Muscle layer of duodenum (tissue), 2 donors: ENCODE results near the gene UNKL.
A peak's percentile ranks its signal among the peaks of the same experiment; 100 is the strongest.

Source experiments
- H3K27ac ChIP-seq: one replicate; pipeline ENCODE4 v1.7.0; 2013; ENCODE audit warnings: mild to moderate bottlenecking, low read length
- H3K27me3 ChIP-seq: one replicate; pipeline ENCODE4 v1.7.0; 2013; ENCODE audit warnings: low read depth, mild to moderate bottlenecking, control low read depth, low read length
- H3K36me3 ChIP-seq, 2 donors: one replicate each; pipeline ENCODE4 v1.7.0; 2013; ENCODE audit warnings: low read length in 2 of 2, control low read depth in 1 of 2, mild to moderate bottlenecking in 1 of 2; ENCODE audit not compliant: insufficient read depth in 2 of 2, control insufficient read depth in 1 of 2
- H3K4me1 ChIP-seq, 2 donors: one replicate each; pipeline ENCODE4 v1.7.0; 2013; ENCODE audit warnings: low read length in 2 of 2, mild to moderate bottlenecking in 2 of 2, control low read depth in 1 of 2, moderate library complexity in 1 of 2; ENCODE audit not compliant: insufficient read depth in 2 of 2, control insufficient read depth in 1 of 2
- H3K4me3 ChIP-seq, 2 donors: one replicate each; pipeline ENCODE4 v1.7.0; 2013; ENCODE audit warnings: low read length in 2 of 2, low read depth in 1 of 2, mild to moderate bottlenecking in 1 of 2
- H3K9me3 ChIP-seq, 2 donors: one replicate each; pipeline ENCODE4 v1.7.0; 2013; ENCODE audit warnings: low read length in 2 of 2, control low read depth in 1 of 2, mild to moderate bottlenecking in 1 of 2; ENCODE audit not compliant: control insufficient read depth in 1 of 2
- donor health status: healthy.

UNKL gene

GRCh38 chr16:1335996-1336395 is 78.5 kb downstream of the UNKL start:
- no peaks in the 10 kb centered on the region for H3K9me3 ChIP-seq
- H3K27ac ChIP-seq = no peak overlapping the region
- peaks cover 33% of the 10 kb centered on the region for H3K27me3 ChIP-seq
- H3K4me3 ChIP-seq = no peak overlapping the region
- no peaks in the 10 kb centered on the region for H3K36me3 ChIP-seq
- H3K4me1 ChIP-seq = peaks cover 0 to 29% of the 10 kb centered on the region in 2 donors

GRCh38 chr16:1335211-1335971 is 79.1 kb downstream of the UNKL start:
- Histone ChIP-seq H3K27ac (no peak overlapping the region), H3K4me3 (no peak overlapping the region), H3K27me3 (peaks cover 33% of the 10 kb centered on the region), H3K36me3 (no peaks in the 10 kb centered on the region), H3K9me3 (no peaks in the 10 kb centered on the region), H3K4me1 (peaks cover 0 to 29% of the 10 kb centered on the region in 2 donors)

GRCh38 chr16:1334739-1335138 is 79.8 kb downstream of the UNKL start:
- H3K27ac ChIP-seq = no peak overlapping the region
- H3K36me3 ChIP-seq = no peaks in the 10 kb centered on the region
- H3K27me3 ChIP-seq = peaks cover 33% of the 10 kb centered on the region
- peaks cover 0 to 29% of the 10 kb centered on the region in 2 donors for H3K4me1 ChIP-seq
- H3K4me3 ChIP-seq = no peak overlapping the region
- no peaks in the 10 kb centered on the region for H3K9me3 ChIP-seq

GRCh38 chr16:1333854-1334700 is 80.4 kb downstream of the UNKL start:
- H3K27me3 ChIP-seq = peaks cover 33% of the 10 kb centered on the region
- no peak overlapping the region for H3K27ac ChIP-seq
- peak overlapping the region in 1 of 2 donors; percentile 56 for H3K4me3 ChIP-seq
- H3K36me3 ChIP-seq = no peaks in the 10 kb centered on the region
- no peaks in the 10 kb centered on the region for H3K9me3 ChIP-seq
- peaks cover 0 to 29% of the 10 kb centered on the region in 2 donors for H3K4me1 ChIP-seq

- Histone ChIP-seq H3K9me3 (no peaks in the 10 kb centered on the region), H3K27me3 (peaks cover 33% of the 10 kb centered on the region), H3K4me3 (peak within 1 kb of the TSS in 1 of 2 donors; percentile 56), H3K36me3 (no peaks in the 10 kb centered on the region), H3K27ac (no peak within 1 kb of the TSS), H3K4me1 (peaks cover 0 to 29% of the 10 kb centered on the region in 2 donors)
Measured at GRCh38 chr16:1333149-1333812, 81.2 kb downstream of the UNKL start, which contains the start of gene BAIAP3. Gene BAIAP3, plus strand, starts transcription at chr16:1333645. Its CDS starts 4,905 bp downstream, at chr16:1338550.

DNA sequence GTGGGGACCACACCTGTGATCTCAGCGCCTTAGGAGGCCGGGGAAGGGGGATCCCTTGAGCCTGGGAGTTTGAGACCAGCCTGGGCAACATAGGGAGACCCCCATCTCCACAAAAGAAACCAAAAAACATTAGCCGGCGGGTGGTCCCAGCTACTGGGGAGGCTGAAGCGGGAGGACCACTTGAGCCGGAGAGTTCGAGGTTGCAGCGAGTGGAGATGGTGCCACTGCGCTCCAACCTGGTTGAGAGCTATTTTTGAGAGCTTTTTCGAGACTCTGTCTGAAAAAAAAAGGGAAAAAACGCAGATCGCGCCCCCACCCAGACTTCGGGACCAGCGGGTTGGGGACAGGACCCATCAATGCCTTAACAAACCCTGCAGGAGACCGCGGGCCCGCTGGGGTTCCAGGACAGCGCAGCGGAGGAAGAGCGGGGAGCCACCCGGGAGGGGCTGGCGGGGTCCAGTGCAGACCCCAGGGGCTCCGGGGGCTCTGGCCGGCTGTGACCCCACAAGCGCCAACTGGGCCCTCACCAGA is 81.8 kb downstream of the UNKL start:
- Histone ChIP-seq H3K4me1 (peaks cover 0 to 29% of the 10 kb centered on the region in 2 donors), H3K27ac (no peak overlapping the region), H3K9me3 (no peaks in the 10 kb centered on the region), H3K27me3 (peaks cover 33% of the 10 kb centered on the region), H3K4me3 (peak overlapping the region in 1 of 2 donors; percentile 56), H3K36me3 (no peaks in the 10 kb centered on the region)

GRCh38 chr16:1331712-1332617 is 82.5 kb downstream of the UNKL start:
- H3K27ac ChIP-seq = no peak overlapping the region
- no peaks in the 10 kb centered on the region for H3K36me3 ChIP-seq
- H3K4me3 ChIP-seq = peak overlapping the region; percentile 2 to 56
- H3K4me1 ChIP-seq = peaks cover 0 to 29% of the 10 kb centered on the region in 2 donors
- H3K9me3 ChIP-seq = no peaks in the 10 kb centered on the region
- H3K27me3 ChIP-seq = peaks cover 33% of the 10 kb centered on the region

GRCh38 chr16:1330931-1331711 is 83.4 kb downstream of the UNKL start:
- H3K36me3 ChIP-seq = no peaks in the 10 kb centered on the region
- no peaks in the 10 kb centered on the region for H3K9me3 ChIP-seq
- H3K27me3 ChIP-seq = peaks cover 33% of the 10 kb centered on the region
- no peak overlapping the region for H3K27ac ChIP-seq
- H3K4me3 ChIP-seq = peak overlapping the region; percentile 2 to 56
- peaks cover 0 to 29% of the 10 kb centered on the region in 2 donors for H3K4me1 ChIP-seq

GRCh38 chr16:1330260-1330914 is 84.1 kb downstream of the UNKL start:
- Histone ChIP-seq H3K4me1 (peaks cover 0 to 29% of the 10 kb centered on the region in 2 donors), H3K36me3 (peaks cover 0 to 5% of the 10 kb centered on the region in 2 donors), H3K27me3 (peaks cover 32% of the 10 kb centered on the region), H3K4me3 (no peak overlapping the region), H3K9me3 (no peaks in the 10 kb centered on the region), H3K27ac (no peak overlapping the region)
